DOHH2 (cell line): Measurements from ENCODE around the gene ENOX1.

ENCODE experiments used
- CTCF ChIP-seq: fragments of 200-600 bp; sonication (generic); IDR thresholded peaks from one replicate; pipeline ENCODE4 v1.5.1; 2014; ENCODE audit warnings: antibody characterized with exemption, mild to moderate bottlenecking, low read depth, low read length; ENCODE audit not compliant: poor library complexity, severe bottlenecking
- EZH2phosphoT487 ChIP-seq: fragments of 200-600 bp; sonication (generic); IDR thresholded peaks from 2 replicates; pipeline ENCODE4 v1.6.1; 2017; ENCODE audit warnings: borderline replicate concordance, mild to moderate bottlenecking, antibody characterized with exemption, low read length, moderate library complexity, mixed read lengths

GRCh38 chr13:43797159-43797558, 10.4 kb upstream of the ENOX1 start:
- TF ChIP-seq CTCF (no peak), EZH2phosphoT487 (no peak)
